HG02678 (cell line): Measurements from ENCODE around the gene C19orf67.

ENCODE experiments used
- ATAC-seq: cut with Tn5 transposase; IDR thresholded peaks from one replicate; pipeline ENCODE4 v1.9.1; 2021; ENCODE audit warnings: mild to moderate bottlenecking, moderate library complexity; ENCODE audit not compliant: unreplicated experiment

Gene C19orf67

DNA sequence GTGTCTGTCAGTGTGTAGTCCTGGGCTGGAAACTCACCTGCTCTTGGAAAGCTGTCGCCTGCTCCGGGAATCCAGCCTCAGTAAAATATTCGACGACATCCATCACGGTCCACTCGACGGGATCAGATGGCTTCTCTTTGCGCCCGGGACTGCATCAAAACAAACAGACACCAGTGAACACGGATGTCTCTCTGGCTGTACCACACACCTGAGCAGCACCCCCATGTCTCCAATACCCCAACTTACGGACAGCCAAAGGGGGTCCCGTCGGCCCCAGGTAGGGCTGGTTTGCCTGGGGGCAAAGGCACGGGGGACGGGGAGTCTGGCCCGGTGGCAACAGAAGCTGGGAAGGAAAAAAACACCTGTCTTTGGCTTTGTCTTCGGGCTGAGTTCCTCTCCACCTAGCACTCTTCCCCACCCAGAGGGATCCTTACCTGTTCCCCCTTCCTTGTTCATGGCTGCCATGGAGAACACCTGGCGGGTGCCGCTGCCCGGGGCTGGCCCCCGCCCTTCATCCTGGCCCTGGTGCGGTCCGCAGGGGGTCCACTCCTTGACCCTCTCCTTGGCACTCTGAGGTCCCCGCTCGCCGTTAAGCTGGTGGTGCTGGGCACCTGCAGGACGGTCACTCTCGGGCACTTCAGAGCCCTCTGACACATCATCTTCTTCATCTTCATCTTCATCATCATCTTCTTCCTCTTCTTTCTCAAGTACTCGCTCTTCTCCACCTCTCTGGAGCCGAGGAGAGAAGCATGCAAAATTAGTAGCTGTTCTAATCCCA, 3.2 kb upstream of the C19orf67 start:
- no peak for ATAC-seq

DNA sequence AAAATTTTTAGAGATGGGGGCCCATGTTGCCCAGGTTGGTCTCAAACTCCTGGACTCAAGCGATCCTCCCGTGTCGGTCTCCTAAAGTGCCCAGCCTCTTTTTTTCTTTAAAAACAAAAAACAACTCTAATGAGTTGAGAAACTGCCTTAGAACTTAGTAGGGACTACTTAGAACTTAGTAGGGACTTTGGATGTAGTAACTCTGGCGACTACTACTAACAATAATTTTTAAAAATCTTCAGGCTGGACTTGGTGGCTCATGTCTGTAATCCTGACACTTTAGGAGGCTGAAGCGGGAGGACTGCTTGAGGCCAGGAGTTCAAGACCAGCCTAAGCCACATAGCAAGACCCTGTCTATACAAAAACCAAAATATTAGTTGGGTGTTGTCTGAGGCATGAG, 515 bp upstream of the C19orf67 start:
- ATAC-seq = no peak

DNA sequence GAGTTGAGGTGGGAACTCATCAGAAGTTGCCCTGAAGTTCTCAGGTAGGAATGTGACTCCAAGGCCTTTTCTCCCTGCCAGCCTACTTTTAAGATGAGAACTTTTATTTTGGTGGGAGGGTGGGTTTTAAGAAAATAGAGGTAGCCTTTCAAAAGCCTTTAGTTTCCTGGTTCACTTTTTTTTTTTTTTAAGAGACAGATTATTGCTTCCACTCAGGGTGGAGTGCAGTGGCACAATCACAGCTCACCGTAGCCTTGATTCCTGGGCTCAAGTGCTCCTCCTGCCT, 3.0 kb downstream of the C19orf67 start:
- ATAC-seq = no peak

DNA sequence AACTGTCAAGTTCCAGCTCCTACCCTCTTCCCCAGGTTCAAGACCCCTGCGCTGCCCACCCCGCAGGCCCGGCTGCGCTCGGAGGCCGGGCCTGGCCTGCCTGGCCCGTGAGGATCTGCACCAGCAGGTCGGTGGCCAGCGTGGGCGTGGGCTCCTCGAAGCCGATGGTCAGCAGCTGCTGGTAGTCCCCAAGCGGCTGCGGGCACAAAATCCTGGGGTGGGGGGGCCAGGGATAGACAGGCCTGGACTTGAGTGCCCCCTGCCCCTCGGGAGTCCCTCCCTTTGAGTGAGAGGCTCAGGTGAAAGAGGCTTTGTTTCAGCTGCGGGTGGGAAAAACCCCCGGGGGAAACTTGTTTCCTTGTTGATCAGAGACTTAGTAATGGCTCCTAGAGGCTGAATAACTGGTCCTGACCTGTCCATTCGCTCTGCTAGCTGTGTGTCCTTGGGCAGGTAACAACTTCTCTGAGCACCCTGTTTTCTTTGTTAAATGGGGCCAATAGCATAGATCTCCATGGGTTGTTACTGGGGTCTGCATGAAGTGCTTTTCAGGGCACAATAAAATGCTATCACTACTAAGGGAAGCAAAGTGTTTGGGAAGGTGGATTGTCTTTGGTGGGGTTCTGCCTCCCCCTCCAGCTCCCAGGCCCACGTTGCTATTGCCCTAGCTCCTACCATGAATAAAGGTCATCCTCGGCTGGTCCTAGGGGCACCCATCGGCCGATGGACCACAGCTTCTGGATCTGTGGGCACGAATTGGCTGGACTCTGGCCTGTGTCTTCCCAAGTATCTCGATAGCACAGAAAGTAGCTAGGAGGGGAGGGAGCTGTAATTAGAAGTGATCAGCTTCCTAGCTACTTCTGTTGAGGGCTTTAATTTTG, 3.5 kb downstream of the C19orf67 start:
- peak; percentile 2 for ATAC-seq

DNA sequence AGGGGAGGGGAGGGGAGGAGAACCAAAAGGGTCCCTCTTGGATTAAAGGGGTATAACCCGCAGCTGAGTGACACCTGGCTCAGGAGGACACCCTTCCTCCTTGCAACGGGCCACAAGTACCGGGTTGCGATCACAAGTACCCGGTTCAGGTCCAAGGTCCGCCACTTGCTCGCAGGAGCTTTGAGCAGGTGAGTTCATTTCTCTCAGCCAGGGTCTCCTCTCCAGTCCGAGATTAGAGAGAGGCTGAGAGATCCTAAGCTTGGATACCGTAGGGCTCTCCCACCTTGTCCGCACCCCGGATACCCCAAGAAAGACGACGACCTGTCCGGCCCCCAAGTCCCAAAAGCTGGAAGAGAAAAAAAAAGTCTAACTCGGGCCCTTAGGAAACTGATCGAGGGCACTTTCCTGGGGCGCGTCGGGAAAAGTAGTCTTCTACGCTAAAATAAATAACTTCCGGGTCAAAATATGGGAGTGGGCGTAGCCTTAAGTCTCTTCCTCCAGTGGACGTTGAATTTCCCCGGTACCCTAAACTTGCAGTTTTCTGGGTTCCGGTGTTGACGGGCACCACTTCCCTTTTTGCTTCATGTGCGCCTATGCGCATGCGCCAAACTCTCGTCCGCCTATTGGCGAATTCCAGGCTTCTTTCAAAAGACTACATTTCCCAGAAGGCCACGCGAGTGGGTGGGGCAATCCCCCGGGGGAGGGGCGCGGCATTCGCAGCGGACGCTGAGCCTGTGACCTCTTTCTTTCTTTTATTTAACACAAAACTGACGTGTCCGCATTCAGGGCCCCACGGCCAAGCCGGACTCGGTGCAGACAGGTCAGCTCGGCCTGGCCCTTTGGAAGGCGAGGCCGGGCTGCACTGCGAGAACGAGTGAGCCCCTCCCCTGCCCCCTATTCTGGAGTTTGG, 4.4 kb downstream of the C19orf67 start:
- ATAC-seq = peak; percentile 85

DNA sequence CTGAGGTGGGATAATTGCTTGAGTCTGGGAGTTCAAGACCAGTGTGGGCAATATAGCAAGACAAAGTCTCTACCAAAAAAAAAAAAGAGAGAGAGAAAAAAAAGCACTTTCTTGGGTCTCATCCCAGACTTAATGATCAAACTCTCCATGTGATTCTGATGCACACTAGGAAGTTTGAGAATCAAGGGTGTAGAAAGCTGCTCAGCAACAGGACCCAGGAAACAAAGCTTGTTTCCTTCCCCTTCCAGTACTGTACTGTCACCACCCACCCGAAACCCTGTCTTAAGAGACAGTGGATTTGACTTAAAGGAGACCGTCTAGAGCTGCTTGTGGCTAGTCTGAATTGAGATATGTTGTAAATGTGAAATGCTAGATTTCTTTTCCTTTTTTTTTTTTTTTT, 7.2 kb downstream of the C19orf67 start:
- no peak for ATAC-seq

DNA sequence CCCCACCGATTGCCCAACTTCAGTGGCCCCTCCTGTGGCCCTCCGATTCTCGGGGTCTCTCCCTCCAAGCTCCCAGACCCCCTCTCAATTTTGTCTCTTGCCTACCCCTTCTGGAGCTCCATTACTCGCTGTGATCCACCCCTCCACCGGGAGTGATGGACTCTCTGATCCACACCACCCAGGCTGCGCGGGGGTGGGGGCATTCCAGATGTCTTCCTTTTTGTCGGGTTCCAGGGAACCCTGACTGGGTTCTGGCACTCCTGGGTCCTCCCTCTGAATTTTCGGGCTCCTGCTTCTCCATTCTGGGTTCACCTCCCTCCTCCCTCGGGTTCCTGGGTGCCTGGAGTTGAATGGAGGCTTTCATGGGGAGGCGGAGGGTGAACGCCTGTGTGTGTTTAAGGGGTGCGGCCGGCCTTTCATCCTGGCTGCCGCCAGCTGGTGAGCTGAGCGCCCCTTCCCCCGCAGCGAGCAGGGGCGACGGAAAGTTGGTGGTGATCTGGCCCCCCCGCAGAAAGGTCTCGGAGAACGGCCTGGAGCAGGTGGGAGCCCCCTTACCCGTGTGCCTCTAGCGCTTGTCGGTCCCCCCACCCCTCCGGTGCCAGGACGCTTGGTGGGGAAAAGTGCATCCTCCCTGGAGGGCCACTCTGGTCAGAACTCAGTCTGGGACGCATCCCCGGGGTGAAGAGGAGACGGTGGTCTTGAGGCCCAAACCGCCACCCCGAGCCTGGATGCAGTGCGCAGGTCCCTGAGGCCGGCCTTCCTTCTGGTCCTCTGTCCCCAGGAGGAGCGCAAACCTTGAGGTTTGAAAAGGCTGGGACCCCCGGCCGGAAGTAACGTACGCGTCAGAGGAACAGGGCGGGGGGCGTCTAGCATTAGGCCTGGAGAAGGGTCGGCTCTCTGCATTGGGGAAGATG, 11.4 kb downstream of the C19orf67 start:
- ATAC-seq = no peak

DNA sequence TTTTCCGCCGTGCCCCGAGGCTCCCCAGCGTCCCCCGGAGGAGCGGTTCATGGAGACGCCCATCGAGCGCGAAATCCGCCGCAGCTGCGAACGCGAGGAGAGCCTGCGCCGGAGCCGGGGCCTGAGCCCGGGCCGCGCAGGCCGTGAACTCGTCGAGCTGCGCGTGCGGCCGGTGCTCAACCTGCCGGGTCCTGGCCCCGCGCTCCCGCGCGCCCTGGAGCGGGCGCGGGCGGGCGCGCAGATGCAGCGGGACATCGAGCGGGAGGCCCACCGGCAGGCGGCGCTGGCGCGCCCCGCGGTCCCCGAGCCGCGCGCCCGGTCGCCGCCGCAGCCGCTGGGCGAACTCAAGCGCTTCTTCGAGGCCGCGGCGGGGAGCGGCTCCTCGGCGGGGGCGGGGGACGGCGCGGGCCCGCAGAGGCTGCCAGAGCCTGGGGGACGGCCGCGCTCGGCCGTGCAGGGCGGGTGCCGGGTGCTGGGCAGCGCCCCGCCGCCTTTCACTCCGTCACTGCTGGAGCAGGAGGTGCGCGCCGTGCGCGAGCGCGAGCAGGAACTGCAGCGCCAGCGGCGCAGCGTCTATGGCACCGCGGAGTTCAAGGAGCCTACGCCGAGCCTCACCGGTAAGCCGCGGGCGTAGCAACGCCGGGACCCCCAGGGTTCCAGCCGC, 12.2 kb downstream of the C19orf67 start:
- peak; percentile 58 for ATAC-seq

DNA sequence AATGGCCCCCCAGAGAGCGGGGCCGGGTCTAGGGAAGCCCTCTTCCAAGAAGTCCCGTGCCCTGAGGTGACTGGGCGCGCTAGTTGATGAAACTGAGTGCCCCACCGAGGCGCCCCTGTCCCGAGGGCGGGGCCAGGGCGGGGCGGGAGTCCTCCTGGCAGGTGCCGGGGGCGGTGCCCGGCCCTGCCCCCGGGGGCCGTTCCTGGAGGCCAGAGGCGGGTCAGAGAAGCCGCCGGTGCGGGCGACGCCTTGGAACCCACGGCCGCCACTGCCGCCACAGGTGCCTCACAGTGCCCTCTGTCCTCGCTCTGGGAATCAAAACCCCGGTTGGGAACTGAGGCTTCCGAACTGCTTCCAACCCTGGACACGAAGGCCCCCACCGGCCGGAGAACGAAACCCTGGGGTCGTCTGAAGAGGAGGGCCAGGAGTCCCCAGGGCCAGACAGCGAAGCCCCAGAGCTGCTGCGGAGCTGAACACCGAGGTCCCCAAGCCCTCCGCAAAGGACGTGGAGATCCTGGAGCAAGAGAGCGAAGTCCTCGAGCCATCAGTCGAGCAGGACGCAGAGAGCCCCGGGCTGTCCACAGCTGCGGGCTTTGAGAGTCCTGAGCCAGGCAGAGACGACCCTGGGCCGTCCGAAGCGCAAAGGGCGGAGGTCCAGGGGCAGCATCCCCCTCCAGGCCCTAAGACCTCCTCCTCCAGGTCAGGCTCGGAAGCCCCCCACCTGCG, 12.9 kb downstream of the C19orf67 start, which contains the start of gene MISP3:
MISP3 (plus strand) TSS at position 252 of the 726 bp plus-strand sequence. CDS start 524 bp downstream, outside the sequence.
- ATAC-seq = peak; percentile 12

DNA sequence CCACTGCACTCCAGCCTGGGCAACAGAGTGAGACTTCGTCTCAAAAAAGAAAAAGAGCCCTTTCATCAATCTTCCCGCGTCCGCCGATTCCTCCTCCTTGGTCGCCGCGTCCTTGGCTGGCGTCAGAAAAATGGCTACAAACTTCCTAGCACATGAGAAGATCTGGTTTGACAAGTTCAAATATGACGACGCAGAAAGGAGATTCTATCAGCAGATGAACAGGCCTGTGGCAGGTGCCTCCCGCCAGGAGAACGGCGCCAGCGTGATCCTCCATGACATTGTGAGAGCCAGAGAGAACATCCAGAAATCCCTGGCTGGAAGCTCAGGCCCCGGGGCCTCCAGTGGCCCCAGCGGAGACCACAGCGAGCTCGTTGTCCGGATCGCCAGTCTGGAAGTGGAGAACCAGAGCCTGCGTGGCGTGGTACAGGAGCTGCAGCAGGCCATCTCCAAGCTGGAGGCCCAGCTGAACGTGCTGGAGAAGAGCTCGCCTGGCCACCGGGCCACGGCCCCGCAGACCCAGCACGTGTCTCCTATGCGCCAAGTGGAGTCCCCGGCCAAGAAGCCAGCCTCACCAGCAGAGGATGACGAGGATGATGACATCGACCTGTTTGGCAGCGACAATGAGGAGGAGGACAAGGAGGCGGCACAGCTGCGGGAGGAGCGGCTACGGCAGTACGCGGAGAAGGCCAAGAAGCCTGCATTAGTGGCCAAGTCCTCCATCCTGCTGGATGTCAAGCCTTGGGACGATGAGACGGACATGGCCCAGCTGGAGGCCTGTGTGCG, 15.1 kb downstream of the C19orf67 start:
- ATAC-seq = no peak

DNA sequence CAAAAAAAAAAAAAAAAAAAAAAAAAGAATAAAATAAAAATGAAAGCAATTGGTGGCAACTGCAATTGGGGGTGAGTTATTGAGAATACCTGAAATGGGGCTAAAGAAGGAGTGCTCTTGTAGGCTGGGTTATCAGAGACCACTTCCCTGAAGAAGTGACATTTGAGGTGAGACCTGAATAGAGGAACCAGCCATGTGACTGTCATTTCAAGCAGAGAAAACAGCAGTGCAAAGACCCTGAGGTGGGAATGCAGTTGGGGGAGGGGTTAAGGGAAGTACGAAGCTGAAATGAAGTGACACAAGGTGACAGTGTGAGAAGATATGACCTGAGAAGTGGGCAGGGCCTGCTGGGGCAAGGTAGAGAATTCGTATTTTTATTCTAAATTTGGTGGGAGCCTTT, 19.4 kb downstream of the C19orf67 start:
- ATAC-seq = no peak

DNA sequence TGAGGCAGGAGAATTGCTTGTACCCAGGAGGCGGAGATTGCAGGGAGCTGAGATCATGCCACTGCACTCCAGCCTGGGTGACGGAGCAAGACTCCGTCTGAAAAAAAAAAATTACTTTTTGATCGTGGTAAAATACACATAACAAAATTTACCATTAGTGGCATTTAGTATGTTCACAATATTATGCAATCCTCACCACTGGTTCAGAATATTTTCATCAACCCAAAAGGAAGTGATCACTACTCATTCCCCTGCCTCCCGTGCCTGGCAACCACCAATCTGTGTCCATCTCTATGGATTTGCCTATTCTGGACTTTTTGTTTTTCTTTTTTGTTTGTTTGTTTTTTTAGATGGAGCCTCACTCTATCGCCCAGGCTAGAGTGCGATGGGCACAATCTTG, 22.5 kb downstream of the C19orf67 start:
- no peak for ATAC-seq

DNA sequence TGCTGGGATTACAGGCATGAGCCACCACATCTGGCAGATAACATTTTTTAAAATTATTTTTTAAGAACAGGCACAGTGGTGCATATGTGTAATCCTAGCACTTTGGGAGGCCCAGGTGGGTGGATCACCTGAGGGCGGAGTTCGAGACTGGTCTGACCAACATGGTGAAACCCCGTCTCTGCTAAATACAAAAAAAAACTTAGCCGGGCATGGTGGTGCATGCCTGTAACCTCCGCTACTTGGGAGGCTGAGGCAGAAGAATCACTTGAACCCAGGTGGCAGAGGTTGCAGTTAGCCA, 23.1 kb downstream of the C19orf67 start:
- ATAC-seq = no peak

DNA sequence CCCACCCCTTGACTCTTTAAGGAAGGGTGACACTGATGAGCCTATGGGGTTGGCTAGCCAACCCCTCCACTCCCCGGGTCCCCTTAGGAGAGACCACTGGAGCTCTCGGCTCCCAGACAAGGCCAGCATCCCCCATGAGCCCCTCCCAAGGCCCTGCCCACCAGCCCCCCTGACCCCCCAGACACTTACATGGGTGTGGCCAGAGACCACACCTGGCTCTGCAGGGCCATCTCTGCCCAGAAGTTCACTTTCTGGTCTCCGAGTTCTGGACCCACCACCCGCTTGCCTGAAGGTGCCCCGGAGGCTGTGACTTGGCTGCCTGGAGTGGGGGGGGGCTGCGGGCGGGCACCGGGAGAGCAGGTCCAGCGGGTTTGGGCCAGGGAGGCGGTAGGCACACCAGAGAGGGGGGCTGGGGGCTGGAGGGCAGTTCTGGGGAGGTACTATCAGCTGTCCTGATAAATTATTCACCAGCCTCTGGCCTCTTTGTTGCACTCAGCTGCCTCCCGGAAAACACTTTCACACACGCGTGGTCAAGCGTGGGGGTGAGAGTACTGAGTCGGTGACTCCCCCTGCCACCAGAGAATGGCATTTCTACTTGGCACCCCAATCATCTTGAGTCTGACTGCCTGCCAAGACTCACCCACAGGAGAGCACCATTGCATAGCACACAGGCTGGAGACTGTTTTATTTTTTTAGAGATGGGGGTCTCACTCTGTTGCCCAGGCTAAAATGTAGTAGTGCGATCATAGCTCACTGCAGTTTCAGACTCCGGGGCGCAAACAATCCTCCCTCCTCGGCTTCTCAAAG, 23.6 kb downstream of the C19orf67 start, which contains the start of gene PALM3:
PALM3 (minus strand) TSS at position 326 of the 807 bp plus-strand sequence; CDS start at position 230, 96 bp downstream.
- ATAC-seq = no peak

DNA sequence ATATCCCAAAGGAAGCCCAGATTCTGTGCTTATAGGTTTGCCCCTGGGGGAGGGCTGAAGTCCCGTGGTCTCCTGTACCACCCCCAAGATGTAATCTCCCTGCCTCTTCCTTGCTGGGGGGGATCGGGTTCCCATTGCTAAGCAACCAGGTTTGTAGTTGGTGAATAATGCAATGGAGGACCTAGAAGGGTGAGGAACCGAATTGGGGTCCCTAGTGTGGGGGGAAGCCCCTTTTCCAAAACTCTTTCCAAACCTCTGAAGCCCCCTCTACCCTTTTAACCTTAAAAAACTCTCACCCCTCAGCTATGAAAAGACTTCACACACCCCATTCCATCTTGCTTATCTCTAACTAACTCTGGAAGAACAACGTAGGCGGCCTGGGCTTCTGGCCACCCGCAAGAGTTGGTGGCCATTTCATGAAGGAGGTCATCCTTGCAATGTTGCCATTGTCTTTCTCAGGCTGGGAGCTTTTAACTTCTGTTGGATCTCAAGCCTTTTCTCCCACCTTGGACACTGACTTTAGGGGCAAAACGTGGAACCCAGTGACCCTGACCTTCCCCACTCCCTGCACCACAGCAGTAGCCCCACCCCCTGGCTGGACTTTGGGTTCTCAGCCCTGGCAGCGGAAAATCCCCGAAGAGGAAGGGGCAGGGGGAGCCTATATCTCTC, 24.4 kb downstream of the C19orf67 start:
- ATAC-seq = no peak

DNA sequence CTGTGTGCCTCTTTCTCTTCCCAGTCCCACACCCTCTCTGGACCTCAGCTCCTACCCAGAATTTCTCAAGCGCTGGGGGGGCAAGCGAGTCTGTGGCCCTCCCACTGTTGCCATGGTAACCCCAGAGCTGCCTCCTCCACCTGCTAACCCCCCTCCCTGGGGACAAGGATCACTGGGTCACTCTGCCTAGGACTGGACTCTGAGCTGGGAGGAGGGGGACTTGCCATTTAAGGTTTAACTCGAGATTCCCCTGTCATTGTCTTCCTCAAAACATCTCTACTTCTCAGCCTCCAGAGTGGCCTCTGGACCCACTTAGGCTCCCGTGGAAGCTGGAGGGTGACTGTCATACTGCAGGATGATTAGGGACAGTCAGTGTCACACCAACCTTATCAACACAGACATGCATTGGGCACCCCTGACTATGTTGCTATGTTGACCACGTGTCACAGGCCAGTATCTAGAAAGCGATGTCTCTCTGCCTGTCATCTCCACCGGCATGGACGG, 25.9 kb downstream of the C19orf67 start:
- ATAC-seq = no peak

DNA sequence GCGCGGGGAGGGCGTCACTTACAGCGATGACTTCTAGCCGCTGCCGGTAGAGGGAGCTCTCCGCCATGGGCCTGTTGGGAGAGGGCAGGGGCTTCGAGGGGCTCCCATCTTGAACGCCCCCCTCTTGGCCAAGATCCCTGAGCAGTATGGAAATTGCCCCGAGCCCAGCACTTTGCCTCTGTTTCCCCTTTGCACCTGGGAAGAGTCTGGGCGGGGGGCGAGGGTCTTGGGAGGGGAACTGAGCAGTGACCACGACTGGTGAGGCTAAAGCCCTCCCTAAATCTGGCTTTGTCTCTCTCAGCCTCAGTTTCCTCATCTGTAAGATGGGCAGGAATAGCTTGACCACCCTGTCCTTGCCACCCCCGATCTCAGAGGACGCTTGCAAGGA, 26.5 kb downstream of the C19orf67 start:
- ATAC-seq = no peak
